Measurements from ENCODE around the gene CHAT.

Gene CHAT

GRCh38 chr10:49578392-49578791 lies 35.4 kb upstream of the CHAT start:
- no peak for TF ChIP-seq EZH2 (optimal IDR thresholded peaks at IDR 0.05; ENCODE audit: low read depth, low read length)
- TF ChIP-seq EZH2phosphoT487 (IDR thresholded peaks at IDR 0.05; ENCODE audit: low read length), result no peak
- TF ChIP-seq CTCF (IDR thresholded peaks at IDR 0.05; ENCODE audit: low read length), result no peak
- H4K20me1 ChIP-seq (ENCODE audit: insufficient read depth, low read length), result no peaks in the 10 kb centered on the region
- no peak overlapping the region for H3K4me3 ChIP-seq (ENCODE audit: low read length)
- H3K27me3 ChIP-seq (replicated peaks; ENCODE audit: insufficient read depth, low read length), result no peaks in the 10 kb centered on the region
- H2AFZ ChIP-seq (ENCODE audit: low read length), result no peak overlapping the region
- DNase-seq, result no peak
- H3K9me2 ChIP-seq (replicated peaks; ENCODE audit: insufficient read depth, low read length), result no peaks in the 10 kb centered on the region
- H3K9me3 ChIP-seq (replicated peaks; ENCODE audit: insufficient read depth, low read length), result no peaks in the 10 kb centered on the region
- H3F3A ChIP-seq (ENCODE audit: insufficient read depth, low read length), result no peaks in the 10 kb centered on the region
- no peaks in the 10 kb centered on the region for H3K4me1 ChIP-seq (ENCODE audit: low read length)
- H3K4me2 ChIP-seq (ENCODE audit: low read depth, low read length), result no peak overlapping the region
- H3K79me2 ChIP-seq (ENCODE audit: low read length), result no peaks in the 10 kb centered on the region
- H3K36me3 ChIP-seq (replicated peaks; ENCODE audit: insufficient read depth, low read length), result no peaks in the 10 kb centered on the region
- no peak overlapping the region for H3K9ac ChIP-seq (ENCODE audit: low read length)
- no peak overlapping the region for H3K27ac ChIP-seq (ENCODE audit: low read length)

GRCh38 chr10:49579621-49580020 lies 34.2 kb upstream of the CHAT start:
- no peak overlapping the region for H2AFZ ChIP-seq (ENCODE audit: low read length)
- no peaks in the 10 kb centered on the region for H3K4me1 ChIP-seq (ENCODE audit: low read length)
- H3K9me3 ChIP-seq (replicated peaks; ENCODE audit: insufficient read depth, low read length), result no peaks in the 10 kb centered on the region
- no peaks in the 10 kb centered on the region for H3K9me2 ChIP-seq (replicated peaks; ENCODE audit: insufficient read depth, low read length)
- H3F3A ChIP-seq (ENCODE audit: insufficient read depth, low read length), result no peaks in the 10 kb centered on the region
- no peaks in the 10 kb centered on the region for H4K20me1 ChIP-seq (ENCODE audit: insufficient read depth, low read length)
- H3K4me3 ChIP-seq (ENCODE audit: low read length), result no peak overlapping the region
- no peak overlapping the region for H3K4me2 ChIP-seq (ENCODE audit: low read depth, low read length)
- H3K79me2 ChIP-seq (ENCODE audit: low read length), result no peaks in the 10 kb centered on the region
- no peak for TF ChIP-seq CTCF (IDR thresholded peaks at IDR 0.05; ENCODE audit: low read length)
- DNase-seq, result no peak
- H3K27ac ChIP-seq (ENCODE audit: low read length), result no peak overlapping the region
- no peaks in the 10 kb centered on the region for H3K36me3 ChIP-seq (replicated peaks; ENCODE audit: insufficient read depth, low read length)
- H3K9ac ChIP-seq (ENCODE audit: low read length), result no peak overlapping the region
- H3K27me3 ChIP-seq (replicated peaks; ENCODE audit: insufficient read depth, low read length), result no peaks in the 10 kb centered on the region

- no peak for DNase-seq
- H3K27ac ChIP-seq (ENCODE audit: low read length), result no peak overlapping the region
- no peak overlapping the region for H3K9ac ChIP-seq (ENCODE audit: low read length)
- H4K20me1 ChIP-seq (ENCODE audit: insufficient read depth, low read length), result no peaks in the 10 kb centered on the region
- H3K4me3 ChIP-seq (ENCODE audit: low read length), result no peak overlapping the region
- no peaks in the 10 kb centered on the region for H3K79me2 ChIP-seq (ENCODE audit: low read length)
- no peaks in the 10 kb centered on the region for H3K27me3 ChIP-seq (replicated peaks; ENCODE audit: insufficient read depth, low read length)
- H3K36me3 ChIP-seq (replicated peaks; ENCODE audit: insufficient read depth, low read length), result no peaks in the 10 kb centered on the region
- no peak overlapping the region for H3K4me2 ChIP-seq (ENCODE audit: low read depth, low read length)
- H3F3A ChIP-seq (ENCODE audit: insufficient read depth, low read length), result no peaks in the 10 kb centered on the region
- no peak for TF ChIP-seq CTCF (IDR thresholded peaks at IDR 0.05; ENCODE audit: low read length)
- H2AFZ ChIP-seq (ENCODE audit: low read length), result no peak overlapping the region
- no peaks in the 10 kb centered on the region for H3K9me2 ChIP-seq (replicated peaks; ENCODE audit: insufficient read depth, low read length)
- H3K9me3 ChIP-seq (replicated peaks; ENCODE audit: insufficient read depth, low read length), result no peaks in the 10 kb centered on the region
- H3K4me1 ChIP-seq (ENCODE audit: low read length), result no peaks in the 10 kb centered on the region
Measured at GRCh38 chr10:49585387-49585786, 28.4 kb upstream of the CHAT start.

GRCh38 chr10:49587981-49588380 lies 25.9 kb upstream of the CHAT start:
- H3K9me3 ChIP-seq (replicated peaks; ENCODE audit: insufficient read depth, low read length), result no peaks in the 10 kb centered on the region
- no peak for DNase-seq
- TF ChIP-seq EZH2 (optimal IDR thresholded peaks at IDR 0.05; ENCODE audit: low read depth, low read length) (no peak), CTCF (IDR thresholded peaks at IDR 0.05; ENCODE audit: low read length) (no peak), EZH2phosphoT487 (IDR thresholded peaks at IDR 0.05; ENCODE audit: low read length) (no peak)

More at GRCh38 chr10:49587981-49588380, 25.9 kb upstream of the CHAT start:
- H3K27ac ChIP-seq (ENCODE audit: low read length), result no peak overlapping the region
- H3K27me3 ChIP-seq (replicated peaks; ENCODE audit: insufficient read depth, low read length), result no peaks in the 10 kb centered on the region
- H2AFZ ChIP-seq (ENCODE audit: low read length), result no peak overlapping the region
- H3K79me2 ChIP-seq (ENCODE audit: low read length), result no peaks in the 10 kb centered on the region
- no peaks in the 10 kb centered on the region for H4K20me1 ChIP-seq (ENCODE audit: insufficient read depth, low read length)
- H3K9ac ChIP-seq (ENCODE audit: low read length), result no peak overlapping the region
- no peak overlapping the region for H3K4me2 ChIP-seq (ENCODE audit: low read depth, low read length)
- H3K9me2 ChIP-seq (replicated peaks; ENCODE audit: insufficient read depth, low read length), result no peaks in the 10 kb centered on the region
- no peaks in the 10 kb centered on the region for H3F3A ChIP-seq (ENCODE audit: insufficient read depth, low read length)
- no peaks in the 10 kb centered on the region for H3K36me3 ChIP-seq (replicated peaks; ENCODE audit: insufficient read depth, low read length)
- no peaks in the 10 kb centered on the region for H3K4me1 ChIP-seq (ENCODE audit: low read length)
- no peak overlapping the region for H3K4me3 ChIP-seq (ENCODE audit: low read length)
